HEK293T (cell line): ENCODE data around the gene MAMDC2.

ENCODE experiments used
- ARNT ChIP-seq: fragments of 450-650 bp; IDR thresholded peaks from 2 replicates; pipeline ENCODE4 v1.6.1; 2017; ENCODE audit warnings: mild to moderate bottlenecking
- BHLHE40 ChIP-seq: fragments of 450-650 bp; IDR thresholded peaks from 2 replicates; pipeline ENCODE4 v1.6.1; 2016; ENCODE audit warnings: mild to moderate bottlenecking, moderate library complexity, borderline replicate concordance
- CTBP1 ChIP-seq: fragments of 450-650 bp; IDR thresholded peaks from 2 replicates; pipeline ENCODE4 v1.6.1; 2016; ENCODE audit warnings: borderline replicate concordance
- ELF4 ChIP-seq: fragments of 450-650 bp; IDR thresholded peaks from 2 replicates; pipeline ENCODE4 v1.6.1; 2017; ENCODE audit warnings: antibody characterized with exemption
- FOXA1 ChIP-seq: fragments of 450-650 bp; IDR thresholded peaks from 2 replicates; pipeline ENCODE4 v1.6.1; 2016; ENCODE audit warnings: mild to moderate bottlenecking
- FOXK2 ChIP-seq: fragments of 450-650 bp; IDR thresholded peaks from 2 replicates; pipeline ENCODE4 v1.6.1; 2016; ENCODE audit warnings: mild to moderate bottlenecking
- FOXM1 ChIP-seq: fragments of 450-650 bp; IDR thresholded peaks from 2 replicates; pipeline ENCODE4 v1.6.1; 2017; ENCODE audit warnings: mild to moderate bottlenecking, borderline replicate concordance
- HDGF ChIP-seq: fragments of 450-650 bp; IDR thresholded peaks from 2 replicates; pipeline ENCODE4 v1.6.1; 2017; ENCODE audit warnings: antibody characterized with exemption, borderline replicate concordance
- LEF1 ChIP-seq: fragments of 450-650 bp; IDR thresholded peaks from 2 replicates; pipeline ENCODE4 v1.6.1; 2017; ENCODE audit warnings: mild to moderate bottlenecking, borderline replicate concordance
- NFRKB ChIP-seq: fragments of 450-650 bp; IDR thresholded peaks from 2 replicates; pipeline ENCODE4 v1.6.1; 2016; ENCODE audit warnings: mild to moderate bottlenecking, moderate library complexity
- PKNOX1 ChIP-seq: fragments of 450-650 bp; IDR thresholded peaks from 2 replicates; pipeline ENCODE4 v1.6.1; 2016
- SP1 ChIP-seq: fragments of 450-650 bp; IDR thresholded peaks from 2 replicates; pipeline ENCODE4 v1.6.1; 2017
- SUZ12 ChIP-seq: fragments of 450-650 bp; IDR thresholded peaks from 2 replicates; pipeline ENCODE4 v1.6.1; 2016; ENCODE audit warnings: mild to moderate bottlenecking
- TARDBP ChIP-seq: fragments of 450-650 bp; IDR thresholded peaks from 2 replicates; pipeline ENCODE4 v1.6.1; 2016

DNA sequence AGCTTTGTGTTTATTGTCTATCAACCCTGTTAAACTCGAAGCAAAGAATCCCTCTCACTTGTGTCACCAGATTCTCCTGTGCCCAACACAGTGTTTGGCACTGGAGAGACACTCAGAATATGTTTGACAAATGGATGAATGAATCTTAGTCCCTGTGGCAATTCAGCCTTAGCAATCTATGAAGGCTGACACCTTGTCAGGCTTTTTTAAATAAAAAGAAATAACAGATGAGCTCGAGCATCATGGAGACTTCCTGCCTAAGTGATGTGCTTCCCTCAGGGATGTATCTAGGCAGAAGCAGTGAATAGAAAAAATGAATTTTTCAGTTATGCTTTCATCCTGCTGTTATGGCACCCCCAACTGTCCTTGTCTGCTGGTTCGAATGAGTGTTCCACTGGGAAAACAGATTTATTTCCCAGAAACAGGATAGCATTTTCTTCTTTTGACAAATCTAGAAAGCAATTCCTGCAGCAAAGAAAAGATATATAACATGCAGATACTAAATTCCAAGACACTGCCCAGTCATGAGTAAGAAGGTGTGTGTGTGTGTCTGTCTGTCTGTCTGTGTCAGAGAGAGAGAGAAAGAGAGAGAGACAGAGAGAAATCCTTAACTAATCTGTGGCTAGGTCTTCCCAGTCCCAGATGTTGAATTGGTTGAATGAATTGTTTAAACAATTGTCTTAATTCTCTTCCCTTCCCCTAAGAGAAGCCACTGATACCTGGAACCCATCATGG lies 16.7 kb downstream of the MAMDC2 start:
- TF ChIP-seq SP1 (no peak), BHLHE40 (no peak), SUZ12 (no peak), FOXA1 (no peak), FOXK2 (no peak), ELF4 (no peak), CTBP1 (no peak), LEF1 (no peak), NFRKB (no peak), FOXM1 (no peak), HDGF (no peak), TARDBP (no peak), ARNT (no peak), PKNOX1 (no peak)
